Measurements from ENCODE around the gene MIS12. TPM values are rescaled to one million over a fixed set of nuclear protein-coding genes. Genes with fewer than 3 reads are reported as not detected.

The MIS12 gene
- total RNA-seq, 2 experiments from 2014 or later = 30.4 to 32.0 TPM

DNA sequence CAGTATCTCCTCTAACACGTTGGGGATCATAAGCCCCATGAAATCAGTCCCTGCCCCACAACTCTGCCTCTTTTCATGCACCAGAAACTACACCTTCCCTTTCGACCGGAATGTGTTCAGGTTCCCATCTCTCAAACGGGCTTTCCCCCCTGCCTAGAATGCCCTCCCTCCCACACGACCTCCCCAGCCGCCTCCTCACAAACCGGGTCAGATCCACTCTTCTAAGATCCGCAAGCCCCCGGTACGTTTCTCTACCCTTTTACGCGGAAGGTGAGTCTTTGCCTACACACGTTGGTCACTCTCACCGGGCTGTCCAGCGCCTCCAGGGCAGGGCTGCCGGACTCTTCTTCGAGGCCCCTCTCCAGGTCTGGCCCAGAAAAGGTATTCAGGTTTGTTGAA, 18.3 kb upstream of the MIS12 start:
- CTCF ChIA-PET = interaction anchor here (1.6 to 2.2 kb wide), 2 partner anchors 18 to 29 kb away, joined by 4 to 11 read pairs; partner anchors contain the start of genes C1QBP and DERL2
- H3K4me3 Mint-ChIP-seq = peak overlapping the region; percentile 85
- intact Hi-C loops (cut with micrococcal nuclease) = loop anchor here (5.0 kb wide), 1 partner anchor 51 kb away; the partner anchor contains the start of gene NUP88
- no peaks in the 10 kb centered on the region for H3K9me3 Mint-ChIP-seq
- peaks cover 3% of the 10 kb centered on the region for H3K36me3 Mint-ChIP-seq
- DNase-seq = peak; percentile 30
- H3K4me1 Mint-ChIP-seq (ENCODE audit: low read depth) = peaks cover 40% of the 10 kb centered on the region
- H3K27me3 Mint-ChIP-seq = no peaks in the 10 kb centered on the region
- peak overlapping the region; percentile 40 for H3K27ac Mint-ChIP-seq
- POLR2A ChIA-PET = interaction anchor here (1.0 to 3.7 kb wide), 4 partner anchors 18 to 56 kb away, joined by 3 to 29 read pairs (median 5); partner anchors contain the start of genes C1QBP, DERL2 and MIS12

DNA sequence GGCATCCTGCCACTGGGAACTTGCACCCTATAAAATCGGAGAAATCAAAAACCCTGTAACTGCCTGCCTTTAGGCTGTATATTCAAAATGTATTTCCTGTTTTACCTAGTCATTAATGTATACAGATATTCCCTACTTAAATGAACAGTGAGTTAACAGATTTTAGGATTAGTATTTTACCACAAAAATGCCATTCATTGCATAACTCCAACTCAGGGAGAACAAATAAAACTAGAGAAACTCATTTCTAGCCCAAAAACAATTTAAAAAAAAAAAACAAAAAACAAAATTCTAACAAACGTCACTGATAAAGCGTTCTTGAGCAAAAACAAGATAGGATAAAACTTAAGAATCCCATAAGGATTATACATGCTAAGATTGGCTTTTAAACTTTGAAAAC, 13.9 kb upstream of the MIS12 start:
- no peak for DNase-seq
- H3K9me3 Mint-ChIP-seq = no peaks in the 10 kb centered on the region
- POLR2A ChIA-PET = no interaction called here
- H3K27ac Mint-ChIP-seq = no peak overlapping the region
- H3K27me3 Mint-ChIP-seq = no peaks in the 10 kb centered on the region
- H3K4me3 Mint-ChIP-seq = no peak overlapping the region
- CTCF ChIA-PET = no interaction called here
- peaks cover 16% of the 10 kb centered on the region for H3K4me1 Mint-ChIP-seq (ENCODE audit: low read depth)
- intact Hi-C loops (cut with micrococcal nuclease) = no loop called here
- H3K36me3 Mint-ChIP-seq = peaks cover 21% of the 10 kb centered on the region

DNA sequence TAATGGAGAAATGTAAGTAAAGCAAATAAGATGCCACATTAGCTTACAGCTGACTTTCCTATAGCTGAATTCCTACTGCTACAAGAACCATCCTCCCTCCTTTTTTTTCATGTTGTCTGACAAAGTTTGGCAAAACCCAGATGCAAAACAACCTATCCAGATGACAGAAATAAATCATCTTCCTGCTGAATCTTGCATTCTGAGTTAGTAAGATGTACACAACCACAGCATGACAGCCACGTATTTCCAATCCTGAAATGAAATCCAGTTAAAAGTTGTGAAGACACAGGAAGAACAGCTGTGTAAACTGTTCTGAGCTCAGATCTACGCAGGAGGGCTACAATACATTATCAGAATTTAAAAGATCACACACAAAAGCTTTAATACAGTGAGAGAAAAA, 12.5 kb upstream of the MIS12 start:
- ChIA-PET CTCF (interaction anchor here (2.0 kb wide), 1 partner anchor 35 kb away, joined by 9 read pairs; the partner anchor contains the start of gene C1QBP), POLR2A (no interaction called here)
- Mint-ChIP-seq H3K9me3 (no peaks in the 10 kb centered on the region), H3K36me3 (peaks cover 33% of the 10 kb centered on the region), H3K4me3 (no peak overlapping the region), H3K27me3 (no peaks in the 10 kb centered on the region), H3K4me1 (ENCODE audit: low read depth) (peaks cover 11% of the 10 kb centered on the region), H3K27ac (no peak overlapping the region)
- intact Hi-C loops (cut with micrococcal nuclease) = no loop called here
- DNase-seq = no peak

DNA sequence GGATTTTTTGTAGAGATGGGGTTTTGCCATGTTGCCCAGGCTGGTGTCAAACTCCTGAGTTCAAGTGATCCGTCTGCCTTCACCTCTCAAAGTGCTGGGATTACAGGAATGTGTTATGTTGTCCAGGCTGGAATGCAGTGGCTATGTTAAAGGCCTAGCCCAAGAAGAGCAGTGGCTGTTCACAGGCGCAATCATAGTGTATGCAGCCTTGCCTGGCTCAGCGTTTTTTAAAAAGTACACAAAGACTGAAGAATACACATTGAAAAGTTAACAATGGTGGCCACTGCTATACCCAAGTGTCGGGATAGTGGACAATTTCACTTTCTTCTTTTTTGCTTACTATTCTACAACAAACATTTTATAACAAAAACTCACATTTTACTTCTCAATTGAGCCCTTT, 7.4 kb upstream of the MIS12 start:
- intact Hi-C loops (cut with micrococcal nuclease) = no loop called here
- Mint-ChIP-seq H3K36me3 (peaks cover 59% of the 10 kb centered on the region), H3K27me3 (no peaks in the 10 kb centered on the region), H3K27ac (no peak overlapping the region), H3K4me3 (no peak overlapping the region), H3K9me3 (no peaks in the 10 kb centered on the region), H3K4me1 (ENCODE audit: low read depth) (peaks cover 14% of the 10 kb centered on the region)
- CTCF ChIA-PET = no interaction called here
- POLR2A ChIA-PET = no interaction called here
- DNase-seq = no peak

DNA sequence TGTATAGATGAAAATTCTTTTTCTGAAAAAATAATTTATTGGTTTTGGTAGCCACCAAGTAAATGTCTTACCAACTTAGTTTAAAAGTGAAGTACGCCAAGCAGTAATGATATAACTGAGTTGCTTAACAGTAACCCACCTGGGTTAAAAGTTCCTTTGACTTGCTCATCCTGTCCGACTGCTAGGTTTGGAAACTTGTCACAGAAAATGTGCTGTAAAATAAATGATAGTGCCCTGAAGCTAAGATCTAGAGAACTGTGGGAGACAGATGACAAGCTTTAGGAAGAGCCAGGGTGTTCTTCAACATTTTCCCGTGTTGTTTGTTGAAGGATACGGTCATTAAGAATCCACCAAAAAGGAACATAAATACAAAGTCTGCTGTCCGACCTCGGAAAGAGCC, 5.4 kb upstream of the MIS12 start:
- H3K27me3 Mint-ChIP-seq = no peaks in the 10 kb centered on the region
- no peaks in the 10 kb centered on the region for H3K9me3 Mint-ChIP-seq
- H3K27ac Mint-ChIP-seq = peak overlapping the region; percentile 9
- intact Hi-C loops (cut with micrococcal nuclease) = no loop called here
- POLR2A ChIA-PET = no interaction called here
- no peak for DNase-seq
- peaks cover 51% of the 10 kb centered on the region for H3K36me3 Mint-ChIP-seq
- CTCF ChIA-PET = interaction anchor here (2.1 kb wide), 1 partner anchor 42 kb away, joined by 8 read pairs; the partner anchor contains the start of gene C1QBP
- H3K4me3 Mint-ChIP-seq = no peak overlapping the region
- peaks cover 30% of the 10 kb centered on the region for H3K4me1 Mint-ChIP-seq (ENCODE audit: low read depth)

DNA sequence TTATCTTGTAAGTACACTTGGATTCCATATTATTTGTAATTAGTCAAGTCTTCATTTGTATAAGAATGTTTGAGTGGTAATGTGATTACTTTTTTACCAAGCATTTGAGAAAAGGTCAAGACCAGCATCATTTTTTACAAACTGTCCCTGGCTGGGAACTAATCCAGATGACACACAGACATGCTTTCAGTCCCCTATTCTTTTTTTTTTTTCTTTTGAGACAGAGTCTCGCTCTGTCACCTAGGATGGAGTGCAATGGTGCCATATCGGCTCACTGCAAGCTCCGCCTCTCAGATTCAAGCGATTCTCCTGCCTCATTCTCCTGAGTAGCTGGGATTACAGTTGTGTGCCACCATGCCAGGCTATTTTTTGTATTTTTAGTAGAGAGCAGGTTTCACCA, 4.9 kb upstream of the MIS12 start:
- Mint-ChIP-seq H3K9me3 (no peaks in the 10 kb centered on the region), H3K4me1 (ENCODE audit: low read depth) (peaks cover 30% of the 10 kb centered on the region), H3K4me3 (no peak overlapping the region), H3K27me3 (no peaks in the 10 kb centered on the region), H3K27ac (no peak overlapping the region), H3K36me3 (peaks cover 51% of the 10 kb centered on the region)
- CTCF ChIA-PET = interaction anchor here (2.1 kb wide), 1 partner anchor 43 kb away, joined by 8 read pairs; the partner anchor contains the start of gene C1QBP
- DNase-seq = no peak
- POLR2A ChIA-PET = no interaction called here
- intact Hi-C loops (cut with micrococcal nuclease) = no loop called here

DNA sequence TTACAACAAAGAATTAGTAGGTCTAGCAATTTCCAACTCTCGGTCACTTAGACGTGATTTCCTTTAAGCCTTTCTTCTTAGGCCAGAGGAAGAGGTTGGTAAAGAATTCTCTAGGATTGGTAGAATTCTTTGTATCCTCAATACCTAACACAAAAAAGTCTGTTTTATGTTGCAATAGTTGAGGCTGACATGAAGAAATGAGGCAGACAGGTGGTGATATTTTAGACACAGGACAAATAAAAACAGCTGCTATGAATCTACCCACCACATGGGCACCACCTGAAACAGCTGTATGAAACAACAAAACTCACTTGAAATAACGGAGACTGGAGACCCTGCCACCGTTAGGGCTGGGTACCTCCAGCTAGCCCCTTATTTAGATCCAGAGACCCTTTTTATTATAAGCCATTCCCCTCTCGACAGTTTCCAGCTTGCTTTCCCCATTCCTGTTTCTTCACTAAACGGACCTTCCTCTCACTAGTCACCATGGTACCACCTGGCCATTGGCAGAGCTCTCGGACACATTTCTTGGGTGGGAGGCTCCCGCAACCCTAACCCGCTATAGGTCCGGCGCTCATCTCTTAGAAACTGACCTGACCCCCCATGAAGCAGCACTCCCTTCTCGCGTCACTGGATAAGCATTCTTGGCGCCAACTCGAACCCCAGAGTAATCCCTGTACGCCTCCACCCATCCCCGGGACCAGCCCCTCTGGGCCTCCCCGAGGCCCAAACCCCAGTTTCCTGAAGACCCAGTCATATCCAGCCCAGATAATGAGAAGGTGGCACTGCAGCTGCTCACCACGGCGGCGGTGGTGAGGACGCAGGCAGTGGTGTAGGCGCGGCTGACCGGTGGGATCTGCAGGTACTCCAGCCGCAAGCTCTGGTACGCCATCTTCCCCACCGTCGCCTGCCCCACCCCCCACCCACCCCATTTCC, 828 bp upstream of the MIS12 start, which contains the start of gene DERL2:
Gene DERL2 (minus strand): TSS at position 909 of the 936 bp plus-strand sequence. CDS start 17 bp downstream, at position 892.
- Mint-ChIP-seq H3K27ac (peak within 1 kb of the TSS; percentile 98), H3K27me3 (no peaks in the 10 kb centered on the region), H3K36me3 (peaks cover 46% of the 10 kb centered on the region), H3K4me3 (peak within 1 kb of the TSS; percentile 88), H3K9me3 (no peaks in the 10 kb centered on the region), H3K4me1 (ENCODE audit: low read depth) (peaks cover 54% of the 10 kb centered on the region)
- intact Hi-C loops (cut with micrococcal nuclease) = loop anchor here (1.0 to 5.0 kb wide), 7 partner anchors 16 to 1155 kb away; partner anchors contain the start of genes C1QBP, KIAA0753, NLRP1 and NUP88
- POLR2A ChIA-PET = interaction anchor here (0.7 to 2.3 kb wide), 10 partner anchors 14 to 204 kb away, joined by 3 to 29 read pairs (median 6); partner anchors contain the start of genes C1QBP, DHX33, NUP88 and RPAIN
- no peak for DNase-seq
- CTCF ChIA-PET = interaction anchor here (1.4 to 2.8 kb wide), 4 partner anchors 14 to 294 kb away, joined by 4 to 13 read pairs (median 5); partner anchors contain the start of genes C1QBP, DHX33 and ZNF594

DNA sequence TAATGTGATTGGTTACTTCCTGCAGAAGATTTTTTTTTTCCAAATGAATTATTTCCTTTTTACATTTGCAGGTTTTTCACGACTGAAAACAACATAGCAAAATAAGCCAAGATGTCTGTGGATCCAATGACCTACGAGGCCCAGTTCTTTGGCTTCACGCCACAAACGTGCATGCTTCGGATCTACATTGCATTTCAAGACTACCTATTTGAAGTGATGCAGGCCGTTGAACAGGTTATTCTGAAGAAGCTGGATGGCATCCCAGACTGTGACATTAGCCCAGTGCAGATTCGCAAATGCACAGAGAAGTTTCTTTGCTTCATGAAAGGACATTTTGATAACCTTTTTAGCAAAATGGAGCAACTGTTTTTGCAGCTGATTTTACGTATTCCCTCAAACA, 2.4 kb downstream of the MIS12 start:
- peaks cover 4% of the 10 kb centered on the region for H3K9me3 Mint-ChIP-seq
- ChIA-PET CTCF (no interaction called here), POLR2A (interaction anchor here (0.9 kb wide), 1 partner anchor 38 kb away, joined by 3 read pairs; no protein-coding TSS in a partner anchor)
- H3K36me3 Mint-ChIP-seq = peaks cover 30% of the 10 kb centered on the region
- H3K27ac Mint-ChIP-seq = no peak overlapping the region
- no peak overlapping the region for H3K4me3 Mint-ChIP-seq
- no peaks in the 10 kb centered on the region for H3K27me3 Mint-ChIP-seq
- DNase-seq = no peak
- intact Hi-C loops (cut with micrococcal nuclease) = loop anchor here (5.0 kb wide), 2 partner anchors 51 to 541 kb away; partner anchors contain the start of genes C1QBP and PFN1
- peaks cover 42% of the 10 kb centered on the region for H3K4me1 Mint-ChIP-seq (ENCODE audit: low read depth)

DNA sequence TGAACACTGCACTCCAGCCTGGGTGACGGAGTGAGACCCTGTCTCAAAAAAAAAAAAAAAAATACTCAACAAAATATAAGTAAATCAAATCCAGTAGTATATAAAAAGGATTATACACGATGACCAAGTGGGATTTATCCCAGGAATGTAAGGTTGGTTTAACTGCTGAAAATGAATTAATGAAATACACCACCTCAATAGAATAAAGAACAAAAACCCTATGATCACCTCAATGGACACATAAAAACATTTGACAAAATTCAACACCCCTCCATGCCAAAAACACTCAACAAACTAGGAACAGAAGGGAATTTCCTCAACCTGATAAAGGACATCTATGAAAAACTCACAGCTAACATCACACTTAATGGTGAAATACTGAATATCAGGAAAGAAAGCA, 6.6 kb downstream of the MIS12 start:
- intact Hi-C loops (cut with micrococcal nuclease) = no loop called here
- Mint-ChIP-seq H3K4me1 (ENCODE audit: low read depth) (peaks cover 13% of the 10 kb centered on the region), H3K9me3 (peaks cover 4% of the 10 kb centered on the region), H3K4me3 (no peak overlapping the region), H3K27me3 (no peaks in the 10 kb centered on the region), H3K36me3 (peaks cover 22% of the 10 kb centered on the region), H3K27ac (no peak overlapping the region)
- ChIA-PET POLR2A (no interaction called here), CTCF (no interaction called here)
- DNase-seq = no peak

DNA sequence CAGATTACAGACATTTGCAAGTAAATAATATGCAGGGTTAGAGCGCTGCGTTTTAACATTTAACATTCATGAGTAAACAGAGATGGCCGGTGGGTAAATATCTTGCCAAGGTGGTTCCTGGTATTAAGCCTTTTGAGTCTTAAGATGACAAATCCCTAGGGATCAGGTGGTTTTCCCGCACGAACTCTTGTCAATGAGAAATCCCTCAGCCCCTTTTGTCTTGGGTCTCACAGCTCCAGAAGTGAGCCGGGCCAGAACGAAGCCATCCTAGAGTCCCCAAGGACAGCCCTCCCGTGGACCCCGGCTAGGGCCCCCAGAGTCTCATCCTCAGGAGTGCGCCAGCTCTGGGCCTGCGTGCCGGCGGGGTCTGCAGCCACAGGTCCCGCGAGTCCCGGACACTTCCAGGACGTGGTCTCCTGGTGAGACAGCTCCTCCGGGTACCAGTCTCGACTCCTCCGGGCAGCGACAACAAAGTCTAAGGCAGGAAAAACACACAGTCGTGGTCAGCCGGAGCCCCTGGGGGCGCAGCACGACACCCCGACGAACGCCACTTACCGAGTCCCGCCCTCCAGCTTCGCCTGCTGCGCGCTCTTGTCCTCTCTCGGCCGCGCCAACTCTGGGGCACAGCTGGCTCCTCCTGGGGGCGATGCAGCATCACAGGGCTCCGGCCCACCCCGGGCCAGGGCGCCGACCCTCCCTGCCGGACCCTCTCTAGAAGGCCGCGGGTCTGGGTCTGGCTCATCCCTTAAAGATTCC, 13.3 kb downstream of the MIS12 start:
- ChIA-PET POLR2A (interaction anchor here (0.5 to 2.4 kb wide), 3 partner anchors 12 to 1640 kb away, joined by 3 to 17 read pairs (median 3); partner anchors contain the start of genes DERL2 and MIS12), CTCF (interaction anchor here (1.0 to 1.3 kb wide), 2 partner anchors 8 to 9 kb away, joined by 3 read pairs; no protein-coding TSS in a partner anchor)
- no peak overlapping the region for H3K27ac Mint-ChIP-seq
- H3K4me1 Mint-ChIP-seq (ENCODE audit: low read depth) = peaks cover 12% of the 10 kb centered on the region
- no peaks in the 10 kb centered on the region for H3K27me3 Mint-ChIP-seq
- intact Hi-C loops (cut with micrococcal nuclease) = loop anchor here (2.0 kb wide), 1 partner anchor 27 kb away; no protein-coding TSS in a partner anchor
- no peaks in the 10 kb centered on the region for H3K36me3 Mint-ChIP-seq
- peak overlapping the region; percentile 89 for H3K4me3 Mint-ChIP-seq
- peak; percentile 14 for DNase-seq
- no peaks in the 10 kb centered on the region for H3K9me3 Mint-ChIP-seq

DNA sequence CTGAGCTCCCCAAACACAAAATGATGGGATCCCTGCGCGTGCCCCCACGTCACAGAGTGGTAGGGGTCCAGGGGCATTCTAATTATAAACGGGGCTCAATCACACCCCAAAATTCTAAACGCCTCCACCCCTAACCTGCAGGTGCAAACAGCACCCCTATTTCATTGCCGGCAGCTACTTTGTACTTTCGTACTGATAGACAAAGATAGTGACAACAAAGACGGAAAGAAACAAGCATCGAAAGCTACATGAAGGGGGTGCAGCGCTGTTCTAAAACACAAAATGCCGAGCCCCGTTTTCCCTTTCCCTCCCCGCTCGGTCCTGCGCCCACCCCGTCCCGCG, 13.9 kb downstream of the MIS12 start:
- POLR2A ChIA-PET = interaction anchor here (0.5 to 2.4 kb wide), 2 partner anchors 14 to 1640 kb away, joined by 3 to 17 read pairs; partner anchors contain the start of genes DERL2 and MIS12
- CTCF ChIA-PET = interaction anchor here (1.0 to 1.3 kb wide), 2 partner anchors 8 to 10 kb away, joined by 3 read pairs; no protein-coding TSS in a partner anchor
- Mint-ChIP-seq H3K27ac (no peak overlapping the region), H3K36me3 (no peaks in the 10 kb centered on the region), H3K9me3 (no peaks in the 10 kb centered on the region), H3K4me3 (peak overlapping the region; percentile 89), H3K27me3 (no peaks in the 10 kb centered on the region), H3K4me1 (ENCODE audit: low read depth) (peaks cover 12% of the 10 kb centered on the region)
- DNase-seq = no peak
- intact Hi-C loops (cut with micrococcal nuclease) = loop anchor here (2.0 kb wide), 1 partner anchor 27 kb away; no protein-coding TSS in a partner anchor

All from activated CD4-positive, alpha-beta memory T cell treated with anti-CD3 and anti-CD28 coated beads for 36 hours (primary cell).